MM.1S (cell line): ENCODE measurements around the gene CH25H.
A peak's percentile ranks its signal among the peaks of the same experiment; 100 is the strongest.

Experiments used
- DNase-seq: peaks from one replicate; pipeline ENCODE4 v3.0.0-alpha.2; 2015
- H2AFZ ChIP-seq: fragments of 300-600 bp; sonication (generic); 2 replicates; pipeline ENCODE4 v1.6.0; 2016; ENCODE audit warnings: antibody characterized with exemption, low read length
- H3F3A ChIP-seq: fragments of 300-600 bp; sonication (generic); 2 replicates; pipeline ENCODE4 v1.6.1; 2016; ENCODE audit warnings: mild to moderate bottlenecking, antibody characterized with exemption, low read length, moderate library complexity, mixed read lengths; ENCODE audit not compliant: insufficient read depth
- H3K27ac ChIP-seq: fragments of 300-600 bp; sonication (generic); 2 replicates; pipeline ENCODE4 v1.5.1; 2016; ENCODE audit warnings: mild to moderate bottlenecking, low read length
- H3K27me3 ChIP-seq: fragments of 300-600 bp; sonication (generic); replicated peaks from 2 replicates; pipeline ENCODE4 v1.6.0; 2016; ENCODE audit warnings: low read length; ENCODE audit not compliant: insufficient read depth
- H3K36me3 ChIP-seq: fragments of 300-600 bp; sonication (generic); replicated peaks from 2 replicates; pipeline ENCODE4 v1.6.1; 2016; ENCODE audit warnings: mild to moderate bottlenecking, low read length, mixed read lengths; ENCODE audit not compliant: insufficient read depth
- H3K4me1 ChIP-seq: fragments of 300-600 bp; sonication (generic); 2 replicates; pipeline ENCODE4 v1.6.1; 2016; ENCODE audit warnings: low read length, mixed read lengths
- H3K4me2 ChIP-seq: fragments of 300-600 bp; sonication (generic); 2 replicates; pipeline ENCODE4 v1.6.0; 2016; ENCODE audit warnings: low read depth, low read length
- H3K4me3 ChIP-seq: fragments of 300-600 bp; sonication (generic); 2 replicates; pipeline ENCODE4 v1.5.1; 2016; ENCODE audit warnings: low read length, mixed read lengths
- H3K79me2 ChIP-seq: fragments of 300-600 bp; sonication (generic); 2 replicates; pipeline ENCODE4 v1.6.1; 2016; ENCODE audit warnings: mixed run types, low read length, mixed read lengths
- H3K9ac ChIP-seq: fragments of 300-600 bp; sonication (generic); 2 replicates; pipeline ENCODE4 v1.6.1; 2016; ENCODE audit warnings: low read length, mixed read lengths
- H3K9me2 ChIP-seq: fragments of 300-600 bp; sonication (generic); replicated peaks from 2 replicates; pipeline ENCODE4 v1.6.1; 2016; ENCODE audit warnings: mild to moderate bottlenecking, low read length, mixed read lengths; ENCODE audit not compliant: insufficient read depth
- H3K9me3 ChIP-seq: fragments of 300-600 bp; sonication (generic); replicated peaks from 2 replicates; pipeline ENCODE4 v1.6.1; 2016; ENCODE audit warnings: mild to moderate bottlenecking, low read length, mixed read lengths; ENCODE audit not compliant: insufficient read depth
- H4K20me1 ChIP-seq: fragments of 300-600 bp; sonication (generic); 2 replicates; pipeline ENCODE4 v1.6.1; 2016; ENCODE audit warnings: mild to moderate bottlenecking, low read length, moderate library complexity, mixed read lengths; ENCODE audit not compliant: insufficient read depth
- EZH2 ChIP-seq: fragments of 300-600 bp; sonication (generic); optimal IDR thresholded peaks from 2 replicates; pipeline ENCODE3; 2017; ENCODE audit warnings: low read depth, mild to moderate bottlenecking, antibody characterized with exemption, low read length, mixed read lengths
- EZH2phosphoT487 ChIP-seq: fragments of 300-600 bp; sonication (generic); IDR thresholded peaks from 2 replicates; pipeline ENCODE4 v1.6.1; 2018; ENCODE audit warnings: antibody characterized with exemption, low read length
- TF ChIP-seq, protein P1 (sequence below): fragments of 300-600 bp; sonication (generic); IDR thresholded peaks from 2 replicates; pipeline ENCODE4 v1.5.1; 2016; ENCODE audit warnings: antibody characterized with exemption, low read length, mixed read lengths

Gene CH25H

DNA sequence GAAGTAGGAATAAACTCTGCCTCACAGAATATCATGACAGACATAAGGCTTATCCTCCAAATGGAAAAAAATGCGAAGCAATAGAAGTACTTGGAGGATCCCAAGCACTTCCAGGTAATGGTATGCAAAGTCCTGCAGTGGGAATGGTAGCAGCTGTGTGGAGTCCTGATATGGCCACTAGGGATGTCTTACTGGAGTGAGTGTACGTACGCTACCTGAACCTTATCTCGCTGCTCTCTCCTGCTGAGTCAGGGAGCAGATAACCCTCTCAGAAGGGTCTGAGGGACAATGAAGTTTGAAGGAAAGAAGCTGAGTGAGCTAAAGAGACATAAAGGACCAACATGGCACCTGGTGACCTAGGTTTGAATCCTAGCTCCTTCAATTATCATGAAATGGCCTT is 42.2 kb downstream of the CH25H start:
- Histone ChIP-seq H3K4me1 (peaks cover 22% of the 10 kb centered on the region), H2AFZ (no peak overlapping the region), H3K4me3 (no peak overlapping the region), H3F3A (peaks cover 22% of the 10 kb centered on the region), H3K4me2 (no peak overlapping the region), H3K79me2 (no peaks in the 10 kb centered on the region), H3K27ac (no peak overlapping the region), H4K20me1 (no peaks in the 10 kb centered on the region), H3K36me3 (no peaks in the 10 kb centered on the region), H3K27me3 (peaks cover 30% of the 10 kb centered on the region), H3K9me3 (no peaks in the 10 kb centered on the region), H3K9ac (no peak overlapping the region), H3K9me2 (no peaks in the 10 kb centered on the region)
- no peak for DNase-seq
- TF ChIP-seq EZH2phosphoT487 (no peak), EZH2 (no peak)
- TF ChIP-seq, protein P1, sequence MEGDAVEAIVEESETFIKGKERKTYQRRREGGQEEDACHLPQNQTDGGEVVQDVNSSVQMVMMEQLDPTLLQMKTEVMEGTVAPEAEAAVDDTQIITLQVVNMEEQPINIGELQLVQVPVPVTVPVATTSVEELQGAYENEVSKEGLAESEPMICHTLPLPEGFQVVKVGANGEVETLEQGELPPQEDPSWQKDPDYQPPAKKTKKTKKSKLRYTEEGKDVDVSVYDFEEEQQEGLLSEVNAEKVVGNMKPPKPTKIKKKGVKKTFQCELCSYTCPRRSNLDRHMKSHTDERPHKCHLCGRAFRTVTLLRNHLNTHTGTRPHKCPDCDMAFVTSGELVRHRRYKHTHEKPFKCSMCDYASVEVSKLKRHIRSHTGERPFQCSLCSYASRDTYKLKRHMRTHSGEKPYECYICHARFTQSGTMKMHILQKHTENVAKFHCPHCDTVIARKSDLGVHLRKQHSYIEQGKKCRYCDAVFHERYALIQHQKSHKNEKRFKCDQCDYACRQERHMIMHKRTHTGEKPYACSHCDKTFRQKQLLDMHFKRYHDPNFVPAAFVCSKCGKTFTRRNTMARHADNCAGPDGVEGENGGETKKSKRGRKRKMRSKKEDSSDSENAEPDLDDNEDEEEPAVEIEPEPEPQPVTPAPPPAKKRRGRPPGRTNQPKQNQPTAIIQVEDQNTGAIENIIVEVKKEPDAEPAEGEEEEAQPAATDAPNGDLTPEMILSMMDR, result no peak

DNA sequence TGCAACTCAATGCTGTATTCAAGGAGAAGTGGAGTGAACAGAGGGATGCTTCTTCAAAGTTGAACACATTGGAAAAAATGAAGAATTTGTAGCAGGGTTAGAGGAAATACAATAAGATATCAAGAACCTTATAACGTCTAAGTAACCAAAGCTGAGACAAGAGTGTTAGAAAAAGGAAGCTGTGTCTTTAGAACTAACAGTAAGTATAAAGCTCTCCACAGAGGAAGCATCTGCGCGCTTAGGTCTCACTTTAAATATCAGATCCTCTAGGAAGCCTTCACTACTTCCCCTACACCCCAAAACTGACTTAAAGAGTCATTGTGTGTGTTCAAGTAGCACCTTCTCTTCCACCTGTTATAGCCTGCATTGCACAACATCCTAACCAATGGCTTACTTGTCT is 43.0 kb downstream of the CH25H start:
- no peak for DNase-seq
- Histone ChIP-seq H3K4me2 (peak overlapping the region; percentile 7; the same call in 1 of the 2 replicates), H3K4me3 (no peak overlapping the region), H4K20me1 (no peaks in the 10 kb centered on the region), H3K9ac (no peak overlapping the region), H2AFZ (no peak overlapping the region), H3K79me2 (no peaks in the 10 kb centered on the region), H3K9me3 (no peaks in the 10 kb centered on the region), H3K36me3 (no peaks in the 10 kb centered on the region), H3K27ac (peak overlapping the region; percentile 4; the same call in 1 of the 2 replicates), H3F3A (peaks cover 22% of the 10 kb centered on the region), H3K9me2 (no peaks in the 10 kb centered on the region), H3K27me3 (peaks cover 30% of the 10 kb centered on the region), H3K4me1 (peaks cover 22% of the 10 kb centered on the region)
- TF ChIP-seq EZH2 (no peak), EZH2phosphoT487 (no peak)
- TF ChIP-seq, protein P1, result no peak

DNA sequence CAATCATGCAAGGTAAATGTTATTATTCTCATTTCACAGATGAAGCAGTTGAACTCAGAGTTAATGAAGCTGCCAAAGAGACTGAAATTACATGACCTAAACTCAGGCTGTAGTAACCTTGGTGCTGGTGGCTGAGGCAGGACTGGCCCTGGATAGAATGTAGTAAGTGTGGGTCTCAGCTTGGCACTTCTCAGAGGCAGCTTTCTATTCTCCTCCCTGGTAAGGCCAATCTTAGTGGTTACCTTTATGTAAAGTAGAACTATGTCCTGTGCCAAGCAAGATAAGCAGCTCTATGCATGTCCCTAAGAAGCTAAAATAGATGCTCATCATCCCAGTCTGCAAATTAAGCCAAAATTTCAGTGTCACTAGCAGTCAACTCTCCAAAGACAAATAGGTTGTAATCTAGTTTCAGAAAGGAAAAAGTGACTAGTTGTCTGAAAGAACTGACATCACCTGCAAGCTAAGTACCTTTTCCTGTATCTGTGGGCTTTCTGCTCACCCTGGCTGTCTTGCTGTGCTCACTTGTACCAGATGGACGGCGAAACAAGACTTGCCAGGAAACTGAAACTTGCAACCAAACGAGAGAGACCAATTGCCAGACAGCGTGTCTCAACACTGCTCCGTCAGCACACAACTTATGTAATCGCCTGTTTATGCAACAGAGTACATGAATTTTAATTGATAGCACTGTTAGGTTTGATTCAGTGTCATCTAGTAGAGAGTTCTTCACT is 43.7 kb downstream of the CH25H start:
- Histone ChIP-seq H3K36me3 (no peaks in the 10 kb centered on the region), H2AFZ (no peak overlapping the region), H3K27ac (peak overlapping the region; percentile 50; the same call in 1 of the 2 replicates), H3K9me2 (no peaks in the 10 kb centered on the region), H4K20me1 (no peaks in the 10 kb centered on the region), H3F3A (peaks cover 22% of the 10 kb centered on the region), H3K4me1 (peaks cover 22% of the 10 kb centered on the region), H3K4me3 (no peak overlapping the region), H3K27me3 (peaks cover 30% of the 10 kb centered on the region), H3K4me2 (peak overlapping the region; percentile 13; the same call in 1 of the 2 replicates), H3K9me3 (no peaks in the 10 kb centered on the region), H3K79me2 (no peaks in the 10 kb centered on the region), H3K9ac (no peak overlapping the region)
- TF ChIP-seq EZH2 (no peak), EZH2phosphoT487 (no peak)
- TF ChIP-seq, protein P1, result no peak
- DNase-seq, result peak; percentile 96
